NCI-H146 treated with DMSO at 0.1 percent for 48 hours (cell line): ENCODE results near the gene CCL17.

ENCODE experiments used
- DNase-seq: peaks from one replicate; lab custom pipeline; 2025; ENCODE audit not compliant: unreplicated experiment; lab: John Stamatoyannopoulos, UW

The CCL17 gene

GRCh38 chr16:57377080-57377841 is 27.3 kb upstream of the CCL17 start:
- no peak for DNase-seq

DNA sequence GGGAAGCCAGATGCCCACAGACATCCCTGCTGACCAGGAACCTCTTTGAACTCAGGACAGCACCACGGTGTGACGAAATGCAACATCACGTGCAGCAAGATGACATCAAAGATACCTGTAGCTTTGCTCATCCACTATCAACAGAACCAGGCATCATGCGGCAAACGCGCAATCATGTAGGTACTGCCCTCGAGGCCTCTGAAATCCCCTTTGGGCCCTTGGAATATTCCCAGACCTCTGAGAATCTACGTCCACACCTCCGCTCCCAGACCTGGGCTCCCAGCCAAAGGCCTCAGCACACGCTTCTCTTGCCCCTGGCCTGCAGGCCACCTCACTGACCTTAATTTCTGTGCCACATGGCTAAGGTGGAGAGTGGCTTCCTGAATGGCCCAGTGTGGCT is 25.0 kb upstream of the CCL17 start:
- no peak for DNase-seq

GRCh38 chr16:57380671-57381462 is 23.7 kb upstream of the CCL17 start:
- no peak for DNase-seq

GRCh38 chr16:57381791-57382534 is 22.6 kb upstream of the CCL17 start:
- DNase-seq = no peak

GRCh38 chr16:57382535-57383275 is 21.9 kb upstream of the CCL17 start:
- DNase-seq = no peak

- DNase-seq = no peak
These were observed 21.0 kb upstream of the CCL17 start for GRCh38 chr16:57383276-57384247.

- no peak for DNase-seq
These were observed 20.1 kb upstream of the CCL17 start for GRCh38 chr16:57384248-57385070.

DNA sequence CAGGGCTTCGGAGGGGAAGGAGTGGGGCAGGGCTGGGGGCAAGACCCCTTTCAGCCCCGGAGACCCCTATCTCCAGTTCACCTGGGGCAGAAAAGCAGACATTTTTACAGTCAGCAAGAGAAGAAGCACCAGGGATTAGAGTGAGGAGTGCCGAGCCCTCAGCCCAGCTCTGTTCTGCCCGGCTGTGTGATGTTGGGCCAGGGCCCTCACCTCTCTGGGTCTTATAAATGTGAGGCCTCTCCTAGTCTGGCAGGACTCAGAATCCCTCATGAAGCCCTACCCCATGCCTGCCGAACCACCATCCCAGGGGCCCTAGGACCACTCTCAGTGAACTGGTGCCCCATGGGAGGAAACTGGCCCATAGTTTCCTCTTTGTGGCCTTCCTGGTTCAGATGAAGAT is 19.5 kb upstream of the CCL17 start:
- DNase-seq = no peak

DNA sequence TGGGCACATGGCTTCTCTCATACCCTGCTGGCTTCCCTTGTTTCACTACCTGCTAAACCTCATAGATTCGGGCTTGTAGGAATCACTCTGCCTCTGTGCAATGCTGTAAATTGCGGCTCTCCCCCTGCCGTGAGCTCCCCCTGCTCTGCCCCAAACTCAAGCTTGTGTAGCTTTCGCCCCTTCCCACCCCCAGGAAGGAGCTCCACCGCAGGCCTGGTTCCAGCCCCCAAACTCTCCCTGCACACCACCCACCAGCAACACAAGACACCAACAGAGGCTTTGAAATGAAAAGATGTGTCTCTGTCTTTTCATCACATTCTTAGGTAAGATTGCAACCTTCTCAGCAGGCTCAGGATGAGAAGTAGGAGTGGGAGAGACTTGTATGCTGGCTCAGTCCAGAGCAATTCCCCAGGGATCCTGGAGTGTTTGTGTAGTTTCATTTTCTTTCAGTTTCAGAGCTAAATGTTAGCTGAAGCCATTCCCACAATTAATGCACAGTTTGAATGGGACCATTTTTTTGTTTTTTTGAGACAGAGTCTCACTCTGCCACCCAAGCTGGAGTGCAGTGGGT is 18.1 kb upstream of the CCL17 start:
- DNase-seq = no peak

GRCh38 chr16:57387598-57388354 is 16.8 kb upstream of the CCL17 start:
- no peak for DNase-seq

GRCh38 chr16:57388359-57389086 is 16.0 kb upstream of the CCL17 start:
- no peak for DNase-seq

GRCh38 chr16:57389087-57389468 is 15.5 kb upstream of the CCL17 start:
- DNase-seq = no peak

DNA sequence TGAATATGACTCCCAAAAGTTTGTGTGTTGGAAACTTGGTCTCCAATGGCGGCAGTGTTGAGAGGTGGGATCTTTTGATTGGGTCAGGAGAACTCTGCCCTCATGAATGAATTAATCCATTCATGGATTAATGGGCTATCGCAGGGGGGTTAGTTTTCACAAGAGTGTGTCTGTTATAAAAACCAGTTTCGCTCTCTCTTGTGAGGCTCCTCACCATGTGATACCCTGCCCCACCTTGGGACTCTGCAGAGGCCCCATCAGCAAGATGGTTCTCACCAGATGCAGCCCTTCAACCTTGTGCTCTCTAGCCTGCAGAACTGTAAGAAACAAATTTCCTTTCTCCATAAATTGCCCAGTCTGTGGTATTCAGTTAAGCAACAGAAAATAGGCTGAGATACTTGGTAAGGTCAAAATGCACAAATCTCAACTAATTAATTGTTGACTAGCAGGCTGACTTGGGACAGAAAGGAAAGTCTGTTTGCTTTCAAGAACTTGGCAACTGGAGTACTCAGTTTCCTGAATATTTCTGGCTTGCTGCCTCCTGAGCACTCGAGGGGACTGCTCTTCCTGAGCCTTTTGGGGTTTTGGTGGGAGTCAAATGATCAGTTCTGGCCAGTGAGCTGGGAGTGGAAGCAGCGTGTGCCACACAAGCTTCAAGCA is 13.8 kb upstream of the CCL17 start:
- DNase-seq = no peak

GRCh38 chr16:57391300-57391699 is 13.3 kb upstream of the CCL17 start:
- no peak for DNase-seq

- DNase-seq = no peak
These were observed 12.9 kb upstream of the CCL17 start for GRCh38 chr16:57391708-57392107.

DNA sequence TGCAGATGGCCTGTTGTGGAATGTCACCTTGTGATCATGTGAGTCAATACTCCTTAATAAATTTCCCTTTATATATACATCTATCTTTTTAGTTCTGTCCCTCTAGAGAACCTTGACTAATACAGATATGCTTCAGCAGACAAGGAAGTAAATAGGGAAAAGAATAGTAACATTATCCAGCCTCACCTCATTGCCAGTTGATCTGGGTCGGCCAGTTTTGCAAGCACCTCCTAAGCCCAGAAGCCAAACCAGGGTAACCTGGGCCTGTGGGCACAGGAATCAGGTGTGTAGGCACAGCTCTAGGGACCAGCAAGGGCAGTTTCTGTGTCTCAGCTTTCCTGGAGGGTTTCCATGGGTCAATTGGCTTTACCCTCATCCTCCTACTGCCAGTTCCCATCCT is 11.9 kb upstream of the CCL17 start:
- DNase-seq = no peak

DNA sequence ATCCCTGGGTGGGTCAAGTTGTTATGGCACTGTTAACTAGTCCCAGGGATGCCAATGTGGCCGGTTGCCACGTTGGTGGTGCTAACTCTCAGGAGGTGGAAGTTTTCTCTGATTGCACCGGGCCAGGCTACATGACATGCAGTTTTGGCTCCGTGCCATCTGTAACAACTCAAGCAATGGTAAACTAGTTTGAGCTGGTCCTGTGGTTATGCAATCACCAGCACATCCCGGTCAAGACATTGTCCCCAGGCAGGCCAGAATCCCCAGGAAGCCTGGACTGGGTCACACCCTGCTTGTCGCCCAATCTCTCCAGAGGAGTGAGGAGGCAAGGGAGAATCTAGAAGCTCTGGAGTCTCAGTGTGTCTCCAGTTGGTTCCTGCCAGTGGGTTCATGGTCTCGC is 10.1 kb upstream of the CCL17 start:
- no peak for DNase-seq
